ENCODE measurements around the gene EDC3. TPM values are rescaled to one million over a fixed set of nuclear protein-coding genes. Genes with fewer than 3 reads are reported as not detected.

The EDC3 gene
- total and polyA plus RNA-seq, 2 experiments from 2014 or later: 13.8 to 26.5 TPM

DNA sequence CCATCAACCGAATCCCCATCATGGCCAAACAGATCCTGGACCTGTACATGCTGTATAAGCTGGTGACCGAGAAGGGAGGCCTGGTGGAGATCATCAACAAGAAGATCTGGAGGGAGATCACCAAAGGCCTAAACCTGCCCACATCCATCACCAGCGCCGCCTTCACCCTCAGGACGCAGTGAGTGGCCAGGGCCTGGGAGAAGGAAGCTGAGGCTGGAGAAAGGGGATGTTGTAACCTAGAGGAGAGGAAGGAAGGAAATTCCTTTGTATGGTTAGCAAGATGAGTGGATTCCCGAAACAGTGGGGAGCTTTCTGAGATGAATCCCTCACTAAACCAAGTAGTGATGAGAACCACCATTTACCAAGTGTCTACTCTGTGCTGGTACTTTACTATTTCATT lies 106.0 kb downstream of the EDC3 start (continued):
- TF ChIP-seq, protein P1, sequence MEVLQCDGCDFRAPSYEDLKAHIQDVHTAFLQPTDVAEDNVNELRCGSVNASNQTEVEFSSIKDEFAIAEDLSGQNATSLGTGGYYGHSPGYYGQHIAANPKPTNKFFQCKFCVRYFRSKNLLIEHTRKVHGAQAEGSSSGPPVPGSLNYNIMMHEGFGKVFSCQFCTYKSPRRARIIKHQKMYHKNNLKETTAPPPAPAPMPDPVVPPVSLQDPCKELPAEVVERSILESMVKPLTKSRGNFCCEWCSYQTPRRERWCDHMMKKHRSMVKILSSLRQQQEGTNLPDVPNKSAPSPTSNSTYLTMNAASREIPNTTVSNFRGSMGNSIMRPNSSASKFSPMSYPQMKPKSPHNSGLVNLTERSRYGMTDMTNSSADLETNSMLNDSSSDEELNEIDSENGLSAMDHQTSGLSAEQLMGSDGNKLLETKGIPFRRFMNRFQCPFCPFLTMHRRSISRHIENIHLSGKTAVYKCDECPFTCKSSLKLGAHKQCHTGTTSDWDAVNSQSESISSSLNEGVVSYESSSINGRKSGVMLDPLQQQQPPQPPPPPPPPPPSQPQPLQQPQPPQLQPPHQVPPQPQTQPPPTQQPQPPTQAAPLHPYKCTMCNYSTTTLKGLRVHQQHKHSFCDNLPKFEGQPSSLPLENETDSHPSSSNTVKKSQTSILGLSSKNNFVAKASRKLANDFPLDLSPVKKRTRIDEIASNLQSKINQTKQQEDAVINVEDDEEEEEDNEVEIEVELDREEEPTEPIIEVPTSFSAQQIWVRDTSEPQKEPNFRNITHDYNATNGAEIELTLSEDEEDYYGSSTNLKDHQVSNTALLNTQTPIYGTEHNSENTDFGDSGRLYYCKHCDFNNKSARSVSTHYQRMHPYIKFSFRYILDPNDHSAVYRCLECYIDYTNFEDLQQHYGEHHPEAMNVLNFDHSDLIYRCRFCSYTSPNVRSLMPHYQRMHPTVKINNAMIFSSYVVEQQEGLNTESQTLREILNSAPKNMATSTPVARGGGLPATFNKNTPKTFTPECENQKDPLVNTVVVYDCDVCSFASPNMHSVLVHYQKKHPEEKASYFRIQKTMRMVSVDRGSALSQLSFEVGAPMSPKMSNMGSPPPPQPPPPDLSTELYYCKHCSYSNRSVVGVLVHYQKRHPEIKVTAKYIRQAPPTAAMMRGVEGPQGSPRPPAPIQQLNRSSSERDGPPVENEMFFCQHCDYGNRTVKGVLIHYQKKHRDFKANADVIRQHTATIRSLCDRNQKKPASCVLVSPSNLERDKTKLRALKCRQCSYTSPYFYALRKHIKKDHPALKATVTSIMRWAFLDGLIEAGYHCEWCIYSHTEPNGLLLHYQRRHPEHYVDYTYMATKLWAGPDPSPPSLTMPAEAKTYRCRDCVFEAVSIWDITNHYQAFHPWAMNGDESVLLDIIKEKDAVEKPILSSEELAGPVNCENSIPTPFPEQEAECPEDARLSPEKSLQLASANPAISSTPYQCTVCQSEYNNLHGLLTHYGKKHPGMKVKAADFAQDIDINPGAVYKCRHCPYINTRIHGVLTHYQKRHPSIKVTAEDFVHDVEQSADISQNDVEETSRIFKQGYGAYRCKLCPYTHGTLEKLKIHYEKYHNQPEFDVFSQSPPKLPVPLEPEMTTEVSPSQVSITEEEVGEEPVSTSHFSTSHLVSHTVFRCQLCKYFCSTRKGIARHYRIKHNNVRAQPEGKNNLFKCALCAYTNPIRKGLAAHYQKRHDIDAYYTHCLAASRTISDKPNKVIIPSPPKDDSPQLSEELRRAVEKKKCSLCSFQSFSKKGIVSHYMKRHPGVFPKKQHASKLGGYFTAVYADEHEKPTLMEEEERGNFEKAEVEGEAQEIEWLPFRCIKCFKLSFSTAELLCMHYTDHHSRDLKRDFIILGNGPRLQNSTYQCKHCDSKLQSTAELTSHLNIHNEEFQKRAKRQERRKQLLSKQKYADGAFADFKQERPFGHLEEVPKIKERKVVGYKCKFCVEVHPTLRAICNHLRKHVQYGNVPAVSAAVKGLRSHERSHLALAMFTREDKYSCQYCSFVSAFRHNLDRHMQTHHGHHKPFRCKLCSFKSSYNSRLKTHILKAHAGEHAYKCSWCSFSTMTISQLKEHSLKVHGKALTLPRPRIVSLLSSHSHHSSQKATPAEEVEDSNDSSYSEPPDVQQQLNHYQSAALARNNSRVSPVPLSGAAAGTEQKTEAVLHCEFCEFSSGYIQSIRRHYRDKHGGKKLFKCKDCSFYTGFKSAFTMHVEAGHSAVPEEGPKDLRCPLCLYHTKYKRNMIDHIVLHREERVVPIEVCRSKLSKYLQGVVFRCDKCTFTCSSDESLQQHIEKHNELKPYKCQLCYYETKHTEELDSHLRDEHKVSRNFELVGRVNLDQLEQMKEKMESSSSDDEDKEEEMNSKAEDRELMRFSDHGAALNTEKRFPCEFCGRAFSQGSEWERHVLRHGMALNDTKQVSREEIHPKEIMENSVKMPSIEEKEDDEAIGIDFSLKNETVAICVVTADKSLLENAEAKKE (CRISPR knock-in tag; IDR thresholded peaks at IDR 0.05): no peak
- TF ChIP-seq, protein P2, sequence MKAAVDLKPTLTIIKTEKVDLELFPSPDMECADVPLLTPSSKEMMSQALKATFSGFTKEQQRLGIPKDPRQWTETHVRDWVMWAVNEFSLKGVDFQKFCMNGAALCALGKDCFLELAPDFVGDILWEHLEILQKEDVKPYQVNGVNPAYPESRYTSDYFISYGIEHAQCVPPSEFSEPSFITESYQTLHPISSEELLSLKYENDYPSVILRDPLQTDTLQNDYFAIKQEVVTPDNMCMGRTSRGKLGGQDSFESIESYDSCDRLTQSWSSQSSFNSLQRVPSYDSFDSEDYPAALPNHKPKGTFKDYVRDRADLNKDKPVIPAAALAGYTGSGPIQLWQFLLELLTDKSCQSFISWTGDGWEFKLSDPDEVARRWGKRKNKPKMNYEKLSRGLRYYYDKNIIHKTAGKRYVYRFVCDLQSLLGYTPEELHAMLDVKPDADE (IDR thresholded peaks at IDR 0.05): no peak
- TF ChIP-seq, protein P3, sequence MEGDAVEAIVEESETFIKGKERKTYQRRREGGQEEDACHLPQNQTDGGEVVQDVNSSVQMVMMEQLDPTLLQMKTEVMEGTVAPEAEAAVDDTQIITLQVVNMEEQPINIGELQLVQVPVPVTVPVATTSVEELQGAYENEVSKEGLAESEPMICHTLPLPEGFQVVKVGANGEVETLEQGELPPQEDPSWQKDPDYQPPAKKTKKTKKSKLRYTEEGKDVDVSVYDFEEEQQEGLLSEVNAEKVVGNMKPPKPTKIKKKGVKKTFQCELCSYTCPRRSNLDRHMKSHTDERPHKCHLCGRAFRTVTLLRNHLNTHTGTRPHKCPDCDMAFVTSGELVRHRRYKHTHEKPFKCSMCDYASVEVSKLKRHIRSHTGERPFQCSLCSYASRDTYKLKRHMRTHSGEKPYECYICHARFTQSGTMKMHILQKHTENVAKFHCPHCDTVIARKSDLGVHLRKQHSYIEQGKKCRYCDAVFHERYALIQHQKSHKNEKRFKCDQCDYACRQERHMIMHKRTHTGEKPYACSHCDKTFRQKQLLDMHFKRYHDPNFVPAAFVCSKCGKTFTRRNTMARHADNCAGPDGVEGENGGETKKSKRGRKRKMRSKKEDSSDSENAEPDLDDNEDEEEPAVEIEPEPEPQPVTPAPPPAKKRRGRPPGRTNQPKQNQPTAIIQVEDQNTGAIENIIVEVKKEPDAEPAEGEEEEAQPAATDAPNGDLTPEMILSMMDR (conservative IDR thresholded peaks at IDR 0.05; ENCODE audit: low read depth in 2 of 2): no peak
- no peak for TF ChIP-seq EZH2 (IDR thresholded peaks at IDR 0.05; ENCODE audit: low read depth, unreplicated experiment)

DNA sequence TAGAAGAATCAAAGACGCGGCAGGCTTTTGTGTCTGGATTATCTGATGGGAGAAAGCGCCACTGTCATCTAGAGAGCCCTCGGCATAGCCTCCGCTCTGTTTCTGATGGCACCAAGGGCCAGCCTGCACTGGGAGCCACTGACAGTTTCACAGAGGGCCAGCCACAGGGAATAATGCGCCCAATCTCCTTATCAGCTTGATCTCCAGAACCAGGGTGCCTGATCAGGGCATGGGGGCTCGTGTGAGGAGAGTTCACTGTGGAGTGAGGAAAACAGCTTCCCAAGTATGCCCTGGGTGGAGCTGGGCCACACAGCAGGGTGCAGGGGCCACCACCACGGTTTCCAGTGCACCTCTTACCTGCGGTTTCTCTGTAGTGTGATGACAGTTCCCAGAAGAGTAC lies 110.0 kb downstream of the EDC3 start:
- H4K20me1 ChIP-seq (replicated peaks; ENCODE audit: insufficient read depth): peaks cover 48% of the 10 kb centered on the region
- DNase-seq (ENCODE audit: low spot score) (no peak), ATAC-seq (no peak)
- no peak overlapping the region for H3K4me3 ChIP-seq
- no peaks in the 10 kb centered on the region for H3K9me2 ChIP-seq (ENCODE audit: insufficient read depth)
- Mint-ChIP-seq H3K27me3 (ENCODE audit: insufficient read depth, low read depth, poor library complexity) (peaks cover 6% of the 10 kb centered on the region), H3K4me1 (peaks cover 29% of the 10 kb centered on the region), H3K36me3 (ENCODE audit: low read depth) (peaks cover 50% of the 10 kb centered on the region), H3K4me3 (no peak overlapping the region), H3K27ac (no peak overlapping the region), H3K9me3 (no peaks in the 10 kb centered on the region)
- H3K79me2 ChIP-seq (replicated peaks; ENCODE audit: insufficient read depth): peaks cover 24% of the 10 kb centered on the region
- no peak overlapping the region for H3K4me2 ChIP-seq
- 0 out of 2 replicates have a peak, but pooled peaks cover 14% of the 10 kb centered on the region for H3F3A ChIP-seq (replicated peaks; ENCODE audit: low read depth)
- no peaks in the 10 kb centered on the region for H3K27me3 ChIP-seq (ENCODE audit: insufficient read depth)
- no peak overlapping the region for H2AFZ ChIP-seq
- H3K27ac ChIP-seq (ENCODE audit: low read depth): no peak overlapping the region
- peaks cover 16% of the 10 kb centered on the region for H3K4me1 ChIP-seq (ENCODE audit: insufficient read depth)
- peaks cover 14% of the 10 kb centered on the region for H3K36me3 ChIP-seq (ENCODE audit: insufficient read depth)
- no peak for TF ChIP-seq CREB1 (CRISPR knock-in tag; IDR thresholded peaks at IDR 0.05; ENCODE audit: low read depth)
- TF ChIP-seq, protein P4, sequence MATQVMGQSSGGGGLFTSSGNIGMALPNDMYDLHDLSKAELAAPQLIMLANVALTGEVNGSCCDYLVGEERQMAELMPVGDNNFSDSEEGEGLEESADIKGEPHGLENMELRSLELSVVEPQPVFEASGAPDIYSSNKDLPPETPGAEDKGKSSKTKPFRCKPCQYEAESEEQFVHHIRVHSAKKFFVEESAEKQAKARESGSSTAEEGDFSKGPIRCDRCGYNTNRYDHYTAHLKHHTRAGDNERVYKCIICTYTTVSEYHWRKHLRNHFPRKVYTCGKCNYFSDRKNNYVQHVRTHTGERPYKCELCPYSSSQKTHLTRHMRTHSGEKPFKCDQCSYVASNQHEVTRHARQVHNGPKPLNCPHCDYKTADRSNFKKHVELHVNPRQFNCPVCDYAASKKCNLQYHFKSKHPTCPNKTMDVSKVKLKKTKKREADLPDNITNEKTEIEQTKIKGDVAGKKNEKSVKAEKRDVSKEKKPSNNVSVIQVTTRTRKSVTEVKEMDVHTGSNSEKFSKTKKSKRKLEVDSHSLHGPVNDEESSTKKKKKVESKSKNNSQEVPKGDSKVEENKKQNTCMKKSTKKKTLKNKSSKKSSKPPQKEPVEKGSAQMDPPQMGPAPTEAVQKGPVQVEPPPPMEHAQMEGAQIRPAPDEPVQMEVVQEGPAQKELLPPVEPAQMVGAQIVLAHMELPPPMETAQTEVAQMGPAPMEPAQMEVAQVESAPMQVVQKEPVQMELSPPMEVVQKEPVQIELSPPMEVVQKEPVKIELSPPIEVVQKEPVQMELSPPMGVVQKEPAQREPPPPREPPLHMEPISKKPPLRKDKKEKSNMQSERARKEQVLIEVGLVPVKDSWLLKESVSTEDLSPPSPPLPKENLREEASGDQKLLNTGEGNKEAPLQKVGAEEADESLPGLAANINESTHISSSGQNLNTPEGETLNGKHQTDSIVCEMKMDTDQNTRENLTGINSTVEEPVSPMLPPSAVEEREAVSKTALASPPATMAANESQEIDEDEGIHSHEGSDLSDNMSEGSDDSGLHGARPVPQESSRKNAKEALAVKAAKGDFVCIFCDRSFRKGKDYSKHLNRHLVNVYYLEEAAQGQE (IDR thresholded peaks at IDR 0.05; ENCODE audit: unreplicated experiment): no peak

All from GM23338 (cell line).